Activated B cell treated with CpG ODN at 0.5 μM for 24 hours (primary cell): ENCODE data around the gene GABBR1. TPM values are rescaled to one million over a fixed set of nuclear protein-coding genes. Genes with fewer than 3 reads are reported as not detected.

Experiments used
- ATAC-seq: fragments of 200-7000 bp; cut with Tn5 transposase; one replicate; pipeline ENCODE4 v1.10.0; 2021; ENCODE audit warnings: low read depth, mild to moderate bottlenecking, moderate library complexity
- CTCF ChIA-PET: fragments of 350-600 bp; sonication (Branson Sonifier 250); formaldehyde crosslinking; loops from one replicate; lab custom pipeline; 2021; ENCODE audit warnings: antibody characterized with exemption; lab: Charles Lee
- POLR2A ChIA-PET: fragments of 350-600 bp; sonication (Branson Sonifier 250); formaldehyde crosslinking; loops from one replicate; lab custom pipeline; 2021; ENCODE audit warnings: antibody characterized with exemption; lab: Charles Lee
- DNase-seq: peaks from one replicate; pipeline ENCODE4 v3.0.0; 2022
- H3K27ac Mint-ChIP-seq: one replicate; pipeline ENCODE4 v1.8.0; 2020; ENCODE audit warnings: mixed read lengths
- H3K27me3 Mint-ChIP-seq: one replicate; pipeline ENCODE4 v1.8.0; 2021; ENCODE audit warnings: mixed read lengths
- H3K36me3 Mint-ChIP-seq: one replicate; pipeline ENCODE4 v1.8.0; 2021; ENCODE audit warnings: low read depth, mixed read lengths
- H3K4me1 Mint-ChIP-seq: one replicate; pipeline ENCODE4 v1.8.0; 2021; ENCODE audit warnings: mixed read lengths
- H3K4me3 Mint-ChIP-seq: one replicate; pipeline ENCODE4 v1.8.0; 2020; ENCODE audit warnings: mild to moderate bottlenecking, mixed read lengths
- H3K9me3 Mint-ChIP-seq: one replicate; pipeline ENCODE4 v1.8.0; 2020; ENCODE audit warnings: mixed read lengths
- CTCF ChIP-seq: fragments of 200-600 bp; IDR thresholded peaks from one replicate; pipeline ENCODE4 v1.8.0; 2022; ENCODE audit warnings: antibody characterized with exemption, mild to moderate bottlenecking
- intact Hi-C: fragments of 100-400 bp; cut with micrococcal nuclease; formaldehyde crosslinking; loops from one replicate; pipeline ENCODE4 v1.15.1; 2024
- total RNA-seq: library from RNA; stranded (reverse); gene quantifications from 2 replicates; pipeline ENCODE4 v1.2.3, GENCODE V29; 2022

Gene GABBR1
- total RNA-seq, 1 donor from 2014 or later, result 117 TPM

DNA sequence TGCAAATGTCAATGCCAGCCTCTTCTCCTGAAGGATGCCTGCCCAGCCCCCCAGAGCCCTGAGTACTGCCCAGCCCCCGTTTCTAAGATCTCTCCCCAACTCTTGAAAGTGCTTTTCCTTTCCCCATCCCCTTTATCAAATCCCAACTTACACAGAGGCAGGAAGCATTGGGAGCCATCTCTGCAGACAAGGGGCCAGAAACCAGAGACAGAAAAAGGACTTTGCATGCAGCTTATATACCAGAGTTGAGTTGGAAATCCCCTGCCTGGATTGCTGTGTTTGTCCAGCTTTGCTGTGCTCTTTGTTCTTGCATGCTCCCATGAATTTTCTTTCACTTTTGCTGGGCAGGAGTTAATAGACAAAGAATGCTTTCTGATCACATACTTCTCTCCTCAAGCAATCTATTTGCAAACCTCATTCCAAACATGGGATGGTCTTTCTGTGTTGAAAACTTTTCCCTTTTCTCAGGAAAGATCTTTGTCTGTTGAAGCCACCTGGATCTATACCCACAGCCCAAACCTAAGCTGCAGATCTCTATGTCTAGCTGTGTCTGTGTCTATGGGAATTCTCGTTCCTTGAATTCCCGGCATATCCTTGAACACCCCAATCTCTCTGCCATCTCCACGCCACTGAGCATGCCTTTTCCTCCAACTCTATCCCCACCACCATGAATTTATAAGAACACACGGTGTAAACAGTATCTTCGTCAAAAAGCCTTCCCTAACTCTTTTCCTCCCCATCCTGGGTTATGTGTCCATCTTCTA lies 73.3 kb downstream of the GABBR1 start, which contains the start of gene UBD:
UBD (minus strand) TSS at position 209 of the 764 bp plus-strand sequence; CDS start at position 178, 31 bp downstream.
- H3K4me3 Mint-ChIP-seq, result no peak within 1 kb of the TSS
- no peaks in the 10 kb centered on the region for H3K36me3 Mint-ChIP-seq
- DNase-seq (no peak), ATAC-seq (no peak)
- peaks cover 10% of the 10 kb centered on the region for H3K4me1 Mint-ChIP-seq
- CTCF ChIA-PET, result no interaction called here
- no peak for TF ChIP-seq CTCF
- POLR2A ChIA-PET, result no interaction called here
- peaks cover 40% of the 10 kb centered on the region for H3K27me3 Mint-ChIP-seq
- no peaks in the 10 kb centered on the region for H3K9me3 Mint-ChIP-seq
- no peak within 1 kb of the TSS for H3K27ac Mint-ChIP-seq
- intact Hi-C loops, result no loop called here

GRCh38 chr6:29558439-29559079 lies 74.4 kb downstream of the GABBR1 start:
- H3K9me3 Mint-ChIP-seq, result no peaks in the 10 kb centered on the region
- H3K27me3 Mint-ChIP-seq, result peaks cover 51% of the 10 kb centered on the region
- intact Hi-C loops, result no loop called here
- H3K4me3 Mint-ChIP-seq, result no peak overlapping the region
- TF ChIP-seq CTCF, result no peak
- ATAC-seq, result no peak
- H3K4me1 Mint-ChIP-seq, result peaks cover 11% of the 10 kb centered on the region
- H3K36me3 Mint-ChIP-seq, result no peaks in the 10 kb centered on the region
- no peak for DNase-seq
- H3K27ac Mint-ChIP-seq, result no peak overlapping the region
- CTCF ChIA-PET, result no interaction called here
- POLR2A ChIA-PET, result no interaction called here

DNA sequence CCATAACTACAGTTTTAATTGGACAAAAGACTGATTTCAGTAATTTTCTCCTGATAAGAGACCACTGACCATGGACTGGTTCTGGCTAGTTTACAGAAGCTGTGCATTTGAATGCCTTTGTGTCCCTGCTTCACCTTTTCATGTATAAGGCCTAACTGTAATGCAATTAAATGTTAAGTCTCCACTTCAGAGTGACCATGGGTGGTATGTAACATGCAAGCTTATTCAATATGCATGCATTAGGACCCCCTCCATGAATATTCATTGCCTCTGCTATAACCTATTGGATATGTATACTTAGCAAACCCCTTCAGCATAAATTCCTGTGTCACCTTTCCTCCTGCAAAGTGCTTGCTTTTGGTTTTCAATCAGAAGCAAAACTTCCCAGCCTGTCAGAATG lies 75.7 kb downstream of the GABBR1 start:
- DNase-seq (no peak), ATAC-seq (no peak)
- peaks cover 13% of the 10 kb centered on the region for H3K4me1 Mint-ChIP-seq
- no peaks in the 10 kb centered on the region for H3K36me3 Mint-ChIP-seq
- H3K27ac Mint-ChIP-seq, result no peak overlapping the region
- TF ChIP-seq CTCF, result no peak
- H3K9me3 Mint-ChIP-seq, result no peaks in the 10 kb centered on the region
- no peak overlapping the region for H3K4me3 Mint-ChIP-seq
- H3K27me3 Mint-ChIP-seq, result peaks cover 51% of the 10 kb centered on the region
- CTCF ChIA-PET, result no interaction called here
- intact Hi-C loops, result no loop called here
- POLR2A ChIA-PET, result no interaction called here

DNA sequence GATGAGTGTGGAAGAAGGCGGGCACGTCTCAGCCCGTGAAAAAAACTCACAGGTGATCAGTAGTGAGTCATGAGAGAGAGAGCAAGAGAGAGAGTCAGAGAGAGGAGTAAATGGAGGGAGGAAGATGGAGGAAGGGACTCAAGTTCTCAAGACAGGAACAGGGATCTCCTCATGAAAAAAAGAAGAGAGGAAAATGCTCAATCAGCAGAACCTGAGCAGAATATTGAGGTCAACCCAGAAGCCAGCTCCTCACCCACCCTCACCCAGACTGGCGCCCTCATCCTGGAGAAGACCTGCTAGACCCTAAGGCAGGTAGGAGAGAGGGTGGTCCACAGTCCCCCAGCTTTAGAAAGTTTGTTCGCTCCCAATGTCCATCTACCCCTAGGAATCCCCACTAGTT lies 78.2 kb downstream of the GABBR1 start:
- DNase-seq (no peak), ATAC-seq (no peak)
- no peak for TF ChIP-seq CTCF
- peaks cover 13% of the 10 kb centered on the region for H3K4me1 Mint-ChIP-seq
- H3K4me3 Mint-ChIP-seq, result no peak overlapping the region
- no peak overlapping the region for H3K27ac Mint-ChIP-seq
- POLR2A ChIA-PET, result no interaction called here
- no peaks in the 10 kb centered on the region for H3K36me3 Mint-ChIP-seq
- peaks cover 45% of the 10 kb centered on the region for H3K27me3 Mint-ChIP-seq
- CTCF ChIA-PET, result no interaction called here
- intact Hi-C loops, result loop anchor here (5.0 kb wide), 1 partner anchor 98 kb away; no protein-coding TSS in a partner anchor
- H3K9me3 Mint-ChIP-seq, result no peaks in the 10 kb centered on the region
